ENCODE results near the gene MAPK8.

Gene MAPK8

GRCh38 chr10:48284811-48285210 lies 21.7 kb upstream of the MAPK8 start:
- DNase-seq: no peak
- H3K4me1 ChIP-seq (ENCODE audit: insufficient read depth, low read length): peaks cover 57% of the 10 kb centered on the region
- no peaks in the 10 kb centered on the region for H3K27me3 ChIP-seq (ENCODE audit: insufficient read depth, low read length, poor library complexity)
- no peaks in the 10 kb centered on the region for H3K79me2 ChIP-seq (ENCODE audit: insufficient read depth, low read length)
- H3K4me3 ChIP-seq (ENCODE audit: low read depth in 1 of 2, low read length in 2 of 2): no peak overlapping the region
- H3K36me3 ChIP-seq (ENCODE audit: insufficient read depth, low read length): no peaks in the 10 kb centered on the region
- peak overlapping the region; percentile 94 for H3K27ac ChIP-seq (ENCODE audit: low read length)
- H3K4me2 ChIP-seq (ENCODE audit: insufficient read depth, low read length): no peak overlapping the region
- no peak for ATAC-seq (ENCODE audit: insufficient read depth, low read depth)
- peaks cover 14% of the 10 kb centered on the region for H3K9me3 ChIP-seq (ENCODE audit: insufficient read depth, low read length, severe bottlenecking)
- peak overlapping the region; percentile 6; the same call in 1 of the 2 replicates for H2AFZ ChIP-seq (ENCODE audit: low read depth, low read length)
- TF ChIP-seq EZH2 (IDR thresholded peaks at IDR 0.05; ENCODE audit: borderline replicate concordance, low read depth, low read length, severe bottlenecking): no peak
- no peak overlapping the region for H3K9ac ChIP-seq (ENCODE audit: low read depth, low read length)
- H4K20me1 ChIP-seq (ENCODE audit: insufficient read depth, low read length): no peaks in the 10 kb centered on the region

- DNase-seq (peak; percentile 53), ATAC-seq (ENCODE audit: insufficient read depth, low read depth) (no peak)
- no peak overlapping the region for H3K4me2 ChIP-seq (ENCODE audit: insufficient read depth, low read length)
- H3K27me3 ChIP-seq (ENCODE audit: insufficient read depth, low read length, poor library complexity): no peaks in the 10 kb centered on the region
- H3K9me3 ChIP-seq (ENCODE audit: insufficient read depth, low read length, severe bottlenecking): peaks cover 14% of the 10 kb centered on the region
- peaks cover 66% of the 10 kb centered on the region for H3K4me1 ChIP-seq (ENCODE audit: insufficient read depth, low read length)
- H4K20me1 ChIP-seq (ENCODE audit: insufficient read depth, low read length): no peaks in the 10 kb centered on the region
- H2AFZ ChIP-seq (ENCODE audit: low read depth, low read length): no peak overlapping the region
- H3K9ac ChIP-seq (ENCODE audit: low read depth, low read length): no peak overlapping the region
- H3K27ac ChIP-seq (ENCODE audit: low read length): peak overlapping the region; percentile 94
- no peaks in the 10 kb centered on the region for H3K36me3 ChIP-seq (ENCODE audit: insufficient read depth, low read length)
- no peaks in the 10 kb centered on the region for H3K79me2 ChIP-seq (ENCODE audit: insufficient read depth, low read length)
- H3K4me3 ChIP-seq (ENCODE audit: low read depth in 1 of 2, low read length in 2 of 2): no peak overlapping the region
- TF ChIP-seq EZH2 (IDR thresholded peaks at IDR 0.05; ENCODE audit: borderline replicate concordance, low read depth, low read length, severe bottlenecking): no peak
- TF ChIP-seq, protein P1, sequence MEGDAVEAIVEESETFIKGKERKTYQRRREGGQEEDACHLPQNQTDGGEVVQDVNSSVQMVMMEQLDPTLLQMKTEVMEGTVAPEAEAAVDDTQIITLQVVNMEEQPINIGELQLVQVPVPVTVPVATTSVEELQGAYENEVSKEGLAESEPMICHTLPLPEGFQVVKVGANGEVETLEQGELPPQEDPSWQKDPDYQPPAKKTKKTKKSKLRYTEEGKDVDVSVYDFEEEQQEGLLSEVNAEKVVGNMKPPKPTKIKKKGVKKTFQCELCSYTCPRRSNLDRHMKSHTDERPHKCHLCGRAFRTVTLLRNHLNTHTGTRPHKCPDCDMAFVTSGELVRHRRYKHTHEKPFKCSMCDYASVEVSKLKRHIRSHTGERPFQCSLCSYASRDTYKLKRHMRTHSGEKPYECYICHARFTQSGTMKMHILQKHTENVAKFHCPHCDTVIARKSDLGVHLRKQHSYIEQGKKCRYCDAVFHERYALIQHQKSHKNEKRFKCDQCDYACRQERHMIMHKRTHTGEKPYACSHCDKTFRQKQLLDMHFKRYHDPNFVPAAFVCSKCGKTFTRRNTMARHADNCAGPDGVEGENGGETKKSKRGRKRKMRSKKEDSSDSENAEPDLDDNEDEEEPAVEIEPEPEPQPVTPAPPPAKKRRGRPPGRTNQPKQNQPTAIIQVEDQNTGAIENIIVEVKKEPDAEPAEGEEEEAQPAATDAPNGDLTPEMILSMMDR (IDR thresholded peaks at IDR 0.05; ENCODE audit: borderline replicate concordance, extremely low read depth, low read length, poor library complexity, severe bottlenecking): no peak
These were observed 20.8 kb upstream of the MAPK8 start for GRCh38 chr10:48285710-48286109.

DNA sequence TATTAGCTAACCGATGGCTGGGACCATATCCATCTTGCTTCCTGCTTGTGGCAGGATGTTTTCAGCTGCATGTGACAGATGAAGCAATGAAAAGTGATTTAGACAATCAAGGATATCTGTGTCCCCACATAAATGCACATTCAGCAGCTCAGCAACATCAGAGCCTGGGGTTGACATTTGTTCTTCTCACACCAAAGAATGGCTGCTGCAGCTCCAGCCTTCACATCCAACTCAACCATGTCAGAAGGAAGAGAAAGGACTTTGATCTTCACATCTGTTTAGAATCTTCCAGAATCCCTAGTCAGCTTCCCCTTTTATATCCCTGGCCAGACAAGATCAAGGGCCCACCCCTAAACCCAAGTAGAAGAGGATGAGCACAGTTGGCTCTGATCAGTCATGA lies 20.1 kb upstream of the MAPK8 start:
- H3K4me1 ChIP-seq (ENCODE audit: insufficient read depth, low read length): peaks cover 72% of the 10 kb centered on the region
- H3K79me2 ChIP-seq (ENCODE audit: insufficient read depth, low read length): no peaks in the 10 kb centered on the region
- no peaks in the 10 kb centered on the region for H4K20me1 ChIP-seq (ENCODE audit: insufficient read depth, low read length)
- TF ChIP-seq EZH2 (IDR thresholded peaks at IDR 0.05; ENCODE audit: borderline replicate concordance, low read depth, low read length, severe bottlenecking): no peak
- TF ChIP-seq, protein P1 (IDR thresholded peaks at IDR 0.05; ENCODE audit: borderline replicate concordance, extremely low read depth, low read length, poor library complexity, severe bottlenecking): no peak
- DNase-seq (no peak), ATAC-seq (ENCODE audit: insufficient read depth, low read depth) (no peak)
- H3K9me3 ChIP-seq (ENCODE audit: insufficient read depth, low read length, severe bottlenecking): peaks cover 14% of the 10 kb centered on the region
- H3K4me2 ChIP-seq (ENCODE audit: insufficient read depth, low read length): peak overlapping the region; percentile 59
- H3K9ac ChIP-seq (ENCODE audit: low read depth, low read length): peak overlapping the region; percentile 50
- no peaks in the 10 kb centered on the region for H3K36me3 ChIP-seq (ENCODE audit: insufficient read depth, low read length)
- H3K4me3 ChIP-seq (ENCODE audit: low read depth in 1 of 2, low read length in 2 of 2): no peak overlapping the region
- H3K27me3 ChIP-seq (ENCODE audit: insufficient read depth, low read length, poor library complexity): no peaks in the 10 kb centered on the region
- peak overlapping the region; percentile 94 for H3K27ac ChIP-seq (ENCODE audit: low read length)
- 0 out of 2 replicates have a peak overlapping the region, but pooled peaks have one; percentile 61 for H2AFZ ChIP-seq (ENCODE audit: low read depth, low read length)

DNA sequence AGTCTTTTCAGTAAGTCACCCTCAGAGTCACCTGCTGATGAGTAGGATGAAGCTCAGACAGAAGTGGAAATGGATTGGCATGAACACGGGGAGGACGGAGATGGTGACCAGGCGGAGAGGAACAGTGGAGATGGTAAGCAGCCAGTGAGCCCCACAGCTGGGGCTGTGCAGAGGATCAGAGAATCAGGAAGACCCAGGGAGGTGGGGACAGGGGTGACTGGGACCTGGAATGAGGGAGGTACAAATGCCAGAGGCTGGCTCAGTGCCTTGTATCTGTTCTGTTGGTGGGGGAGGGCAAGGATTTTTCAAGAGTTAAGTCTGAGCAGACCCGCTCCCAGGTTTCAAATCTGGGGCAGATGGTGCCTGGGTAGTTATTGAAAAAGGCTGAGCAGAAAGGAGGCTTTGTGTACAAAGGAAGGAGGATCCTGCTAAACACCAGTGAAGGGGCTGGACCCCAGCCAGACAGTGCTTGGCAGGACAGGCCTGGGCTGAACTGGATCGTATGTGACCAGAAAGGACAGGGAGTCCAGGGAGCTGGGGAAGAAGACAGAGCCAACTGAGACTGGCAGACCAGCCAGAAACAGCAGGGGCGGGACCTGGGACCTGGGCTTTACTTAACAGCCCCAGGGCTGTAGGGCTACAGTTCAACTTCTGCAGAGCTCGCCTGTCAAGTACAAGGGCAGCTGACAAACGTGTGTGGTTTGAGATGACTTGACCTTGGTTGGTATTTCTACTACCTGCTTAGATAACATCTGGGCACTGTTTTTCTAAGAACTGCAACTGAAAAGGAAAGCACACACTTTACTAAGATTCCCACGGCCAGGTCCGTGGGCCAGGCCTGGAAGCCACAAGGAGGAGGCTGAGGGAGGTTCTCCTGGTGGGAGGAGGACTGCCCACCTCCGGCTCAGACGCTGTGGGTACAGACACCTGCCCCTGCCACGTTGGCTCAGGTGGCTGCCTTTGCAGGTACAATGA lies 18.8 kb upstream of the MAPK8 start:
- Histone ChIP-seq H3K79me2 (ENCODE audit: insufficient read depth, low read length) (no peaks in the 10 kb centered on the region), H3K27ac (ENCODE audit: low read length) (peak overlapping the region; percentile 94), H3K9me3 (ENCODE audit: insufficient read depth, low read length, severe bottlenecking) (peaks cover 10% of the 10 kb centered on the region), H3K4me1 (ENCODE audit: insufficient read depth, low read length) (peaks cover 86% of the 10 kb centered on the region), H3K9ac (ENCODE audit: low read depth, low read length) (peak overlapping the region; percentile 50), H3K4me2 (ENCODE audit: insufficient read depth, low read length) (peak overlapping the region; percentile 59), H2AFZ (ENCODE audit: low read depth, low read length) (peak overlapping the region; percentile 61), H4K20me1 (ENCODE audit: insufficient read depth, low read length) (no peaks in the 10 kb centered on the region), H3K27me3 (ENCODE audit: insufficient read depth, low read length, poor library complexity) (no peaks in the 10 kb centered on the region), H3K36me3 (ENCODE audit: insufficient read depth, low read length) (no peaks in the 10 kb centered on the region), H3K4me3 (ENCODE audit: low read depth in 1 of 2, low read length in 2 of 2) (peak overlapping the region in 1 of 2 experiments; percentile 26; a peak in 2 of 4 replicates)
- TF ChIP-seq EZH2 (IDR thresholded peaks at IDR 0.05; ENCODE audit: borderline replicate concordance, low read depth, low read length, severe bottlenecking): no peak
- TF ChIP-seq, protein P1 (IDR thresholded peaks at IDR 0.05; ENCODE audit: borderline replicate concordance, extremely low read depth, low read length, poor library complexity, severe bottlenecking): no peak
- DNase-seq (peak; percentile 86), ATAC-seq (ENCODE audit: insufficient read depth, low read depth) (peak; percentile 78)

Measured in DND-41 (cell line).